ENCODE measurements around the gene PVALEF.

DNA sequence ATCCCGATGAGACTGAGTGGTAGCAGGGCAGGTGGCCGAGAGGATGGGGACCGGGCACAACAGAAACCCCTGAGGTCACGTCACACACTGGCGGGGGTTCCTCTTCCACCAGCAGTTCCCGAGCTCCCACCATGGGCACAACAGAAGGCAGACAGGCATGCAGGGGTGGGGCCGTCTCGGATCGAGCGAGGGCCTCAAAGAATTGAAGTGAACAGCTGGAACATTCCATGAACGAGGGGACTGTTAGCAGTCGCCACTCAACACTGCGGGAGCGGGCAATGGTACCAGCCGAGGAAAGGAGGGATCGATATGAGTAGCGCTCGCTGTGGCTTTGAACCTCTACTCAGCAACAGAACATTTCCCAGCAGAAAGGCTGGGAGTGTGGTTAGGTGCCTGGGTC lies 52.2 kb downstream of the PVALEF start:
- TF ChIP-seq GTF2F1 (IDR thresholded peaks at IDR 0.05; ENCODE audit: borderline replicate concordance, low read depth, low read length) (no peak), EZH2 (IDR thresholded peaks at IDR 0.05; ENCODE audit: low read depth, low read length, severe bottlenecking) (no peak), CEBPB (IDR thresholded peaks at IDR 0.05; ENCODE audit: low read depth, low read length) (no peak)
